Cardiac muscle cell (in vitro differentiated cells and primary cell): Measurements from ENCODE around the gene INAVA. TPM values are rescaled to one million over a fixed set of nuclear protein-coding genes. Genes with fewer than 3 reads are reported as not detected.

ENCODE experiments used
- DNase-seq, 2 donors: peaks; one replicate each; pipeline versions ENCODE4 v3.0.0 to v3.0.0-alpha.2; 2010 to 2017; ENCODE audit warnings: low read depth in 1 of 2, low spot score in 1 of 2
- H3K27ac ChIP-seq: fragments of 200-600 bp; sonication (generic); 2 replicates; pipeline ENCODE4 v1.5.1; 2016
- H3K27me3 ChIP-seq: fragments of 200-600 bp; sonication (generic); 2 replicates; pipeline ENCODE4 v1.6.0; 2016; ENCODE audit warnings: control low read depth
- H3K36me3 ChIP-seq: fragments of 200-600 bp; sonication (generic); 2 replicates; pipeline ENCODE4 v1.5.1; 2016; ENCODE audit warnings: control low read depth
- H3K4me1 ChIP-seq: fragments of 200-600 bp; sonication (generic); 2 replicates; pipeline ENCODE4 v1.8.1; 2017; ENCODE audit warnings: low read depth, mild to moderate bottlenecking, mixed run types
- H3K4me3 ChIP-seq: fragments of 200-600 bp; sonication (generic); 2 replicates; pipeline ENCODE4 v1.5.1; 2016; ENCODE audit warnings: mild to moderate bottlenecking
- H3K9me3 ChIP-seq: fragments of 200-600 bp; sonication (generic); 2 replicates; pipeline ENCODE4 v1.5.1; 2017; ENCODE audit warnings: low read depth, mild to moderate bottlenecking, control low read depth
- CTCF ChIP-seq: IDR thresholded peaks from 2 replicates; pipeline ENCODE4 v1.5.1; 2012; ENCODE audit warnings: low read depth, mild to moderate bottlenecking, low read length
- polyA plus RNA-seq: library from polyadenylated mRNA; unstranded; fragments of >200 nt; fragmentation: Nextera tagmentation; extraction: Ambion mirVana; gene quantifications from 2 replicates; pipeline ENCODE4 v1.2.1, GENCODE V29; 2016
- total RNA-seq: library from RNA; depleted of rRNA; stranded (reverse); fragments of >200 nt; gene quantifications from 2 replicates; pipeline ENCODE4 v1.2.3, GENCODE V29; 2016

INAVA gene
- total and polyA plus RNA-seq, 2 experiments from 2014 or later, result 7.4 to 37.8 TPM

DNA sequence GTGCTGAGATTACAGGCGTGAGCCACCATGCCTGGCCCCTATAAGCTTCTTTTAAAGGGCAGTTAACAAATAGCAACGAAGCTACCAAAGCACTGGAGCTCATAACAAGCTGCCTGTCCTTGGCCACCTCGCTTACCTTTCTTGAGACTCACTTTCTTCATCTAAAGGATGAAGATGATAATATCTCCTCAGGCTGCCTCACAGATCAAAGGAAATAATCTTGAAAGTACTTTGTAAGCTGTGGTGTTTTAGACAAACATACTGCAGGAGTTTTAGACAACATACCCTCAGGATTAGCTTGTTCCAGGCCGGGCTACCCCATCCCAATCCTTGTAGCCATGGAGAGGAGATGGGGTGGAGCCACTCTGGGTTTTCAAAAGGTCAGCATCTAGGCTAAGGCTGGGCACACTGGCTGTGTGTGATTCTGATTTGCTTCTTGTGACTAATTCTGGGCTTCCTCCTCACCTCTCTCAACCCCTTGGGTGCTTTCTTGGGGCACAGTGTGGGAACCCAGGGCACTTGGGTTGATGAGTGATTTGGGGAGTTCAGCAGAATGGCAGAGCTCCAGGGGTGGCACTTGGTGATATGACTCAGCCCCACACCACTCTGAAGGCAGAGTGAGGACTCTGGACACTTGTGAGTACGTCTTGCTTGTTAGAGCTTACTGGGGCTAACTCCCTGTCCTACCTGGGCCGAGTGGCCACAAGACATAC lies 16.7 kb upstream of the INAVA start:
- no peak for TF ChIP-seq CTCF
- no peaks in the 10 kb centered on the region for H3K27me3 ChIP-seq
- H3K27ac ChIP-seq, result no peak overlapping the region
- no peaks in the 10 kb centered on the region for H3K36me3 ChIP-seq
- H3K9me3 ChIP-seq, result no peaks in the 10 kb centered on the region
- H3K4me1 ChIP-seq, result no peaks in the 10 kb centered on the region
- no peak overlapping the region for H3K4me3 ChIP-seq
- no peak for DNase-seq

DNA sequence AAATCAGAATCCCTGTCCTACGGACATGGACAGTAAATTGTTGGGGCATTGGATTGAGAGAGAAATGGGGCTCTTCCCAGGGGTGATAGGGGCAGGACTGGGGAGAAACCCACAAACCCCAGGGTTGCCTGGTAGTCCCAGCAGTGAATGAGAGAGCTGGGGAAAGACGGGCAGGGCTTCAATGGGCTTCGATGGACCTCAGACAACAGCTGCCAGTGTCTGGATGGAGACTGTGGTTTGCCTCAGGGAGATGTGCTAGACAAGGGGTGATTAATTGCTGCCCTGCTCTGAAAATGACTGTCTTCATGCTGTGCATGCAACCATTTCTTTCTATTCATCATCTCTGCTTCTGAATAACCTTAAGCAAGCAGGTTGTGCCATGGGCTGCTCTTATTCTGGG lies 14.5 kb upstream of the INAVA start:
- Histone ChIP-seq H3K27ac (no peak overlapping the region), H3K4me1 (no peaks in the 10 kb centered on the region), H3K9me3 (no peaks in the 10 kb centered on the region), H3K36me3 (no peaks in the 10 kb centered on the region), H3K27me3 (no peaks in the 10 kb centered on the region), H3K4me3 (no peak overlapping the region)
- DNase-seq, result no peak
- no peak for TF ChIP-seq CTCF

- no peaks in the 10 kb centered on the region for H3K36me3 ChIP-seq
- no peak for DNase-seq
- H3K4me3 ChIP-seq, result no peak overlapping the region
- H3K4me1 ChIP-seq, result peaks cover 4% of the 10 kb centered on the region
- H3K9me3 ChIP-seq, result no peaks in the 10 kb centered on the region
- no peak overlapping the region for H3K27ac ChIP-seq
- no peaks in the 10 kb centered on the region for H3K27me3 ChIP-seq
- TF ChIP-seq CTCF, result no peak
Measured at GRCh38 chr1:200883118-200883517, 11.6 kb upstream of the INAVA start.

DNA sequence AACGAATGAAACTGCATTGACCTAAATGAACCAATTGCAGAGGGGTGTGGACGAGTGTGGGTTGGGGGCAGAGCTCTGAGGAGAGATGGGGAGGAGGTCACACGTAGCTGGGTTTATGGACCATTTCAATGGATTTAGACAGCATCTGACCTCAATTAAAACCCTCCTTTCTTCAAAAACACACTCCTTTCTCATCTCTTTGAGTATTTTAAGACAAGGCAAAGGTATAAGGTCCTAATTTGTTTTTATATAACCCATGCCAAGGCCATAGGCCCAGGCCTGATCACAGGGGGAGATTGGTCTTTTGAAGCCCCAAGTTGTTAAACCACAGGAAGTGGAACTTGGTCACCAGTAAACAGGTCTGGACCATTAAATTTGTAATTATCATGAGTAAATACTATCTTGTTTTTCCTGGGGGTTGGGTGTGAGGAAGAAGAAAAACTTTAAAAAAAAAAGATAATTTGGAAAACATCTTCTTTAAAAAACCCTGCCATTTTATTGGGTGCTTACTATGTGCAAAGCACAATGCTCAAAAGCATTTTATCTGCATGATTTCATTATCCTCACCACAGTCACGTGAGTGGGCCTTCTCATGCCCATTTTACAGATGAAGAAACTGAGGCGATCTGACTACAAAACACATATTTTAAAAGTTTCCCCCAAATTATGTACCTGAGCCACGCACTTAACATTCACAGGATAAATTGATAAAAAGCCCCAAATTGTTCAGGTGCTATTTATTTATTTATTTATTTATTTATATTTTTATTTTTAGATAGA lies 8.9 kb upstream of the INAVA start:
- peaks cover 4% of the 10 kb centered on the region for H3K4me1 ChIP-seq
- no peak for DNase-seq
- H3K27me3 ChIP-seq, result no peaks in the 10 kb centered on the region
- no peaks in the 10 kb centered on the region for H3K36me3 ChIP-seq
- TF ChIP-seq CTCF, result no peak
- no peak overlapping the region for H3K27ac ChIP-seq
- no peaks in the 10 kb centered on the region for H3K9me3 ChIP-seq
- no peak overlapping the region for H3K4me3 ChIP-seq

- H3K27ac ChIP-seq, result no peak overlapping the region
- no peak for TF ChIP-seq CTCF
- no peak overlapping the region for H3K4me3 ChIP-seq
- H3K36me3 ChIP-seq, result no peaks in the 10 kb centered on the region
- peaks cover 4% of the 10 kb centered on the region for H3K4me1 ChIP-seq
- no peaks in the 10 kb centered on the region for H3K9me3 ChIP-seq
- H3K27me3 ChIP-seq, result no peaks in the 10 kb centered on the region
- no peak for DNase-seq
Measured at GRCh38 chr1:200886594-200886993, 8.1 kb upstream of the INAVA start.
